SKM-1 (cell line): Measurements from ENCODE around the gene FERMT3.
"Not testable (repeated sequence)": the region's sequence is repeated elsewhere in the genome, so short reads cannot be mapped to it uniquely, and the experiment has no call there.

ENCODE experiments used
- DNase-seq: peaks from one replicate; lab custom pipeline; 2025; ENCODE audit not compliant: unreplicated experiment; lab: John Stamatoyannopoulos, UW

The FERMT3 gene

GRCh38 chr11:64233913-64234586 is 27.5 kb downstream of the FERMT3 start, which contains the start of gene VEGFB:
VEGFB (plus strand) TSS chr11:64234584; CDS start chr11:64234834, 250 bp downstream.
- no peak for DNase-seq

DNA sequence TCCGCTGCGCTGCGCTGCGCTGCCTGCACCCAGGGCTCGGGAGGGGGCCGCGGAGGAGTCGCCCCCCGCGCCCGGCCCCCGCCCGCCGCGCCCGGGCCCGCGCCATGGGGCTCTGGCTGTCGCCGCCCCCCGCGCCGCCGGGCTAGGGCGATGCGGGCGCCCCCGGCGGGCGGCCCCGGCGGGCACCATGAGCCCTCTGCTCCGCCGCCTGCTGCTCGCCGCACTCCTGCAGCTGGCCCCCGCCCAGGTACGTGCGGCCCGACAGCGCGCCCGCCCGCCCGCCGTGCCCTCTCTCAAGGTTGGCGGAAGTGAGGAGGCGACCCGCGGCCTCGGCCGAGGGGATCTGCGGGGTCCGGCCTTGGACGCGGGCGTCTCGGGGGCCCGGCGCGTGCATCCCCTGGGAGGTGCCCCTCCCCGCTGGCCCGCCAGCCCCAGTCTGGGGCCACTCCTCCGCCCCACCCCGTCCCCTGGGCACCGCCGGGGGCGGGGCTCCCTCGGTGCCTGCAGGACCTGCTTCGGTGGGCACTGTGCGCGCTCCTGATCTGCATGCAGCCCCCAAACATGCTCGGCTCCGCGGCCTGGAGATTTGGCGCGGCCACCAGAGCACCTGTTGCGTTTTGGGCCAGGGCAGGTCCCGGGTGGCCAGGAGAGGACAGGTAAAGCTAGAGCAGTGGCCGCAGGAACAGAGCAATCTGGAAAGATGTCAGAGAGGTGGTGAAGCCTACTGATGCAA is 28.3 kb downstream of the FERMT3 start:
- no peak for DNase-seq

DNA sequence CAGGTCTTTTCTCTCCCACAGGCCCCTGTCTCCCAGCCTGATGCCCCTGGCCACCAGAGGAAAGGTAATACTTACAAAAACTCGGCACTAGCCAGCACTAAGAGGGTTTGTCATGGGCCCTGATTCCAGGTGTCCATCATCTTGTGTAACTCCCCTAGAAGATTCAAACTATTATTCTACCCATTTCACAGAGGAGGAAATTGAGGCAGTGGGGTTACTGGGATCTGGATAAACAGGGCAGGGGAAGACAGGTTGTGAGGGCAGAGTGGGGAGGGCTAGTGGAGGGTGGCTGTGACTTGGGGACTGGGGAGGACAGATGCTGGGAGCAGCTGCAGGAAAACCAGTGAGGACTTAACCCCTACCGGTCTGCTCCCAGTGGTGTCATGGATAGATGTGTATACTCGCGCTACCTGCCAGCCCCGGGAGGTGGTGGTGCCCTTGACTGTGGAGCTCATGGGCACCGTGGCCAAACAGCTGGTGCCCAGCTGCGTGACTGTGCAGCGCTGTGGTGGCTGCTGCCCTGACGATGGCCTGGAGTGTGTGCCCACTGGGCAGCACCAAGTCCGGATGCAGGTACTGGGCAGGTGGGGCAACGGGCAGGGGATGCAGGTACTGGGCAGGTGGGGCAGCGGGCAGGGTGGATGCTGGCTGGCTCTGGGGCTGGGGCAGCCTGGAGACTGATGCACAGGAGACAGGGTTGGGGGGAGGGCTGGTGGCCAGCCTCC is 29.1 kb downstream of the FERMT3 start:
- no peak for DNase-seq

DNA sequence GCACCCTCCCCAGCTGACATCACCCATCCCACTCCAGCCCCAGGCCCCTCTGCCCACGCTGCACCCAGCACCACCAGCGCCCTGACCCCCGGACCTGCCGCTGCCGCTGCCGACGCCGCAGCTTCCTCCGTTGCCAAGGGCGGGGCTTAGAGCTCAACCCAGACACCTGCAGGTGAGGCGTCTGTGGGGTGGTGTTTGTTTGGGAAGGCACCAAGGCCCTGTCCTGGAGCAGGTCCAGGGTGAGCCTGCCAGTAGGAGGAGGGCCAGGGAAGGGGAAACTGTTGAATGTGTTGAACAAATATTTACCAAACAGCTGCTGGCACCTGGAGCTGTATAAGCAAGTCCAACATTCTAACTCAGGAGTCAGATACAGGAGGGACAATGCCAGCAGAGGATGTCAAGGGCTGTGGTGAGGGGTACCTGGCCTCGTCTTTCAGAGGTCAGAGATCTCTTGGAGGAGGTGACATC is 31.0 kb downstream of the FERMT3 start:
- no peak for DNase-seq

GRCh38 chr11:64238076-64238475 is 31.6 kb downstream of the FERMT3 start:
- no peak for DNase-seq

DNA sequence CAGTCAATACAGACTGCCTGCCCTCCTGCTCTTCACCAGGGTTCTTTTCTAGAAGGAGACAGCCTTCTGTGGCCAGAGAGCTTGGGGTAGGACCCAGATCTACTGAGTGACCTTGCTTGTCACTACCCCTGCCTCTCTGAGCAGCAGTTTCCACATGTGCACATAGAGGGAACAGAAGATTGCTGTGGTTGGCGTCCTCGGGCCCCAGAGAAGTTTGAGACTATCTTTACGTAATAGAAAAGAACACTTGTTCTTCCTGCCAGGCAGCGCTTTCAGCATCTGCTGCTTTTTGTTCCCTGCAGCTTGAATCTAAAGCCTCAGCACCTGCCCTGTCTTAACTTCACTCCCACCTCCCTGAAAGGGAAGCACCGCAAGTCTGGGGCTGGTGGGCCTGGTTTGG is 32.5 kb downstream of the FERMT3 start:
- DNase-seq = peak; percentile 52

DNA sequence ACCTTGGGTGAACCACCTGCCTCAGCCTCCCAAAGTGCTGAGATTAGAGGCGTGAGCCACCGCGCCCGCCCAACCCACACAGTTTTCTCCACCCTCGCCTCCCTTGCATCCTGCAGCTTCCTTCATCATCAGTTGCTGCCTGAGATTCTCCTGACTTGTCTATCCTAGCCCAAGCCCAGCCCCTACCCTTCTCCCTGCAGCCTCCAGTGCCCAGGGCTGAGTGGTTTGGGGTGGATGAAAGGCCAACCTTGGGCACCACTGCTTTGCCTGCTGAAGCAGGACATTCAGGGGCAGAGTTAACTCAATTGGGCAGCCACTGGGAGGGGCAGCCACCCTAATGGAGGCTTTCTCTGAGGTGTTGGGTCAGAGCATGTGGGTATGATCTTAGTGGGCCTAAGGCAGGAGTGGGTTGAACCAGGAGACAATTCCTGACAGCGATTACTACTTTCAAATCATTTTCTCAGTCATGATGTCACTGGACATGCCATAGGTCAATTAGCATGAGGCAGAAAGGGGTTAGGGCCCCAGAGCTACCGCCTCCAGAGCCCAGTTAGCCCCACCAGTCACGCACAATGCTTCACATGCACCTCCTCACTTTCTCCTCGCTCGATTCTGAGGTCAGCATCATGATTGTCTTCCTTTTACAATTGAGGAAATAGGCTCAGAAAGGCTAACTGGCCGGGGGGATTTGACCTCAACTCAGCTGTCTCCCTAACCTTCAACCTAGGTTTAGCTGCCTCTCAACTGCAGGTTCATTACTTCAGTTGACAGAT is 33.3 kb downstream of the FERMT3 start:
- DNase-seq = peak; percentile 95

DNA sequence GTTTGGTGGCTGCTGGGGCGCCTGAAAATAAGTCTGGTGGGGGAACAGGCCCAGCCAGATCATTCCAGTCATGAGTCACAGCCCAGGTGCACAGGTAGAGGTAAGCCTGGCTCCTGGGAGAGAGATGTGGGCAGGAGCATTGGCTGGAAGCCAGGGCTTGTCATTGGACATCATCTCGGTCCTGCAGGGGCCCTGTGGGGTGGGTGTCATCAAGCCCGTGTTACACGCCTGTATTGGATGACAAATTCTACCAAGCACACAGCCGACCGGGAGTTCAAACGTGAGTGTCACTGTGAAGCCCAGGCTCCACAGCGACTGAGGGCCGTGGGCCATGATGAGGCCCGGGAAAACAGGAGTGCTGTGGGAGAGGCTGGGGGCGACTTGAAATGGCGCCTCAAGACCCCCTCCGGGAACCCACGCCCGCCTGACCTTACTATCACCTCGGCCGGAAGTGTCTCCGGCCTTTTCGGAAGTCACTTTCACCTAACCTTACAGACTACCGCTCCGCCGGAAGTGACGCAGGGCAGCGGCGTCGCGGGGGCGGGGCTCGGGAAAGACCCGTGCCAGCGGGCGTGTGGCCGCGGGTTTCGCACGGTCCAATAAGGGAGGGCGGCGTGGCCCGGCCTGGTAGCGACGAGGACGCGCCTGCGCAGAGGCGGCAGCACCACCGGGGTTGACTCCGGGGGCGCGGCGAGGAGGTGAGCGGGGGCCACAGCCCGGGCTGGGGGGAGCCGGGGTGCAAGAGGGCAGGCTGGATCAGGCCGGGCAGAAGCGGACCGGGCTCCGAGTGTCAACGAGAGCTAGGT is 34.1 kb downstream of the FERMT3 start, which contains the start of gene FKBP2:
TSS of gene FKBP2 (plus strand) at position 661 of the 806 bp plus-strand sequence. CDS start 1,293 bp downstream, outside the sequence.
- DNase-seq = peak; percentile 83

- DNase-seq = peak; percentile 95
Observed at GRCh38 chr11:64241241-64241490, 34.6 kb downstream of the FERMT3 start.

- no peak for DNase-seq
Observed at GRCh38 chr11:64241491-64242374, 35.2 kb downstream of the FERMT3 start.

DNA sequence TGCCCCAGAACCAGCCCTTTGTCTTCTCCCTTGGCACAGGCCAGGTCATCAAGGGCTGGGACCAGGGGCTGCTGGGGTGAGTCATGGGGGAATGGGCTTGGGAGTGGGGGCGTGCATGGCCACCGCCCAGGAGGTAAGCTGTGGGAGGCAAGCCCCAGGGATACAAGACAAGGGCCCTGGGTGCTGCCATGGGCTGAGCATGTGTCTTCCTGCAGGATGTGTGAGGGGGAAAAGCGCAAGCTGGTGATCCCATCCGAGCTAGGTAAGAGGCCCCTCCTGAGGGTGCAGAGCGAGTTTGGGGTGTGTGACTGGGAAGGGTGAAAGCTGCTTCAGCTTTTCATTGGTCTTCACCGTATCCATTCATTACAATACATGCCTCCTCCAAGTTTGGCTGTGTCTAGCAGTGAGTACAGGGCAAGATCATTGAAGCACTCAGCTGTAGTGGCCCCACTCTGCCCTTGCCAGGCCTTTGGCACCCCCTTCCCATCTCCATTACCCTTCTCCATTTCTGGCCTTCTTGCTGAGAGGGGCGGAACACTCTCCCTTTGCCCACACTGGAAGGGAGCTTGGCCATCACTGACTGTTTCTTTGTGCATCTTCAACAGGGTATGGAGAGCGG is 36.8 kb downstream of the FERMT3 start:
- DNase-seq = no peak

DNA sequence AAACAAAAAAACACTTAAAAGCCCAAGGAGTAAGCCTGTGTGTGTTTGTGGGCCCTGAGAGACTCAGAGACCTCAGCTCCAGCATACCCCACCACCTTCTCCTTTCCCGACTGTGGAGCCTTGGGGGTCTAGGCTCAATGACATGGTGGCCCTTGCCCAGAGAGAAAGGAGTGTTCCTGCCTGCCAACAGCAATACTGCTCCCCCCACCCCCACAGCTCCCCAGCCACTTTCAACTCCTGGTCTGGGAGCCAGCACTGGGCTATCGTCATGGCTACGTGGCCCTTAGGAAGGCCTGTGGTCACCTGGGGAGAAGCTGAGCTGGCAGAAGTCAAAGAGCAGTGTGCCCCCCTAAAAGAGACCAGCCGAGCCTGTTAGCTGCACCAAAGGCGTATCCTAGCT is 37.6 kb downstream of the FERMT3 start:
- DNase-seq = no peak

DNA sequence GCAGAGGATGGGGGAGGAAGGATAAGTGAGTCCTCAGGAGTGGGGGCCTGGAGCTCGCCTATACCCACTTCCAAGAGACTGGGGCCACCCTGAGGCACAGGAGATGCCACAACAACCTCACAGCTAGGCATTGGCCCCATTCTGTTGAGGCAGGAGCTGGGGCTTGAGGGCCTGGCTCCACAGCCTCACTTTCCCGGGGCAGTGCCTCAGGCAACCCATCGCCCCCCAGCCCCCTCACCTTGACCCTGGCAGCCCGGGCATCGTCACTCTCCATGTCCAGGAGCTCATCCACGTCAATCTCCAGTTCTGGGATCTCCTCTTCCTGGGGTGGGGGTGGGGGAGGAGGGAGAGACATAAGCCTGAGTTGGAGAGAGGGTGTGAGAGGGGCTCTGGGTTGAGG is 38.4 kb downstream of the FERMT3 start:
- no peak for DNase-seq

- no peak for DNase-seq
Observed at GRCh38 chr11:64245401-64245796, 38.9 kb downstream of the FERMT3 start.

- DNase-seq = no peak
Observed at GRCh38 chr11:64245797-64246620, 39.5 kb downstream of the FERMT3 start.

- not testable (repeated sequence) for DNase-seq
Observed at GRCh38 chr11:64246621-64246870, 40.0 kb downstream of the FERMT3 start.

- peak; percentile 59 for DNase-seq
Observed at GRCh38 chr11:64246871-64247728, 40.6 kb downstream of the FERMT3 start, which contains the start of gene PPP1R14B. PPP1R14B (minus strand) TSS chr11:64246943; CDS start chr11:64246673, 270 bp downstream.
